NCI-H1930 (cell line): ENCODE measurements around the gene LPGAT1.

Source experiments
- DNase-seq, 2 experiments: peaks; one replicate each; lab custom pipeline; 2025; lab: John Stamatoyannopoulos, UW

Gene LPGAT1

GRCh38 chr1:211828584-211829342 lies 1.8 kb downstream of the LPGAT1 start:
- DNase-seq: no peak

DNA sequence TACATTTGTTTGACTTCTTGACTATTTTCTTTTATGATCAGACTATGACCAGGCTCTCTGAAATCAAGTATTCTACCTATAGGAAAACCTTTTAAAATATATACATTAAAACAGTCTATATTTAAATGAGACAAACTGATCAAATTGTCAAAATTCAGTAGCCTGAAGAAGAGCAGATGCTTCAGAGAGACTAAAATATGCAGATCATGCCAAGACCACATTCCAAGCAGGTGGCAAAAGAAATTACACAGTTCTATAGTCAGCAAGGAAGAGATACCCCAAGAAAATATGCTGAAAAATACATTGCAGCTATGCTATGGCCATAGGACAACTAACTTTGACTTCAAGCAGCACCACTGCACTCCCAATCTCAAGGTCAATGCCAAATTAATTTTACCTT lies 3.5 kb downstream of the LPGAT1 start:
- no peak for DNase-seq

- no peak for DNase-seq
Measured at GRCh38 chr1:211825980-211826379, 4.6 kb downstream of the LPGAT1 start.

GRCh38 chr1:211822677-211823407 lies 7.7 kb downstream of the LPGAT1 start:
- DNase-seq: no peak

DNA sequence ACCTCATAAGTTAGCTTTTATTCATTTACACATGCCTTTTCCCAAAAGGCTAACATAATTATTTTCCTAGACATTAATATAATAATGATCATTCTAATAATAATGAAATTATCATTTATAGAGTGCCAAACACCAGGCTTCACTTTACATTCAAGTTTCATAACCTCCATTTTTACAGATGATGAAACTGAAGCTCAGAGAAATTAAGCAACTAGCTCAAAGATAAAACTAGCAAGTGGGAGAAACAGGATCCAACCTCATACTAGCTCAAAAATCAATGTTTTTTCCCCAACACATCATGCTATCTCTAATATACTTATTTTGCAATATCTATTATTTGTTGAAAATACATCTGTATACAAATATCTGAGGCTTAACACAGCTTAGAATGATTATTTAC lies 14.0 kb downstream of the LPGAT1 start:
- DNase-seq: no peak

DNA sequence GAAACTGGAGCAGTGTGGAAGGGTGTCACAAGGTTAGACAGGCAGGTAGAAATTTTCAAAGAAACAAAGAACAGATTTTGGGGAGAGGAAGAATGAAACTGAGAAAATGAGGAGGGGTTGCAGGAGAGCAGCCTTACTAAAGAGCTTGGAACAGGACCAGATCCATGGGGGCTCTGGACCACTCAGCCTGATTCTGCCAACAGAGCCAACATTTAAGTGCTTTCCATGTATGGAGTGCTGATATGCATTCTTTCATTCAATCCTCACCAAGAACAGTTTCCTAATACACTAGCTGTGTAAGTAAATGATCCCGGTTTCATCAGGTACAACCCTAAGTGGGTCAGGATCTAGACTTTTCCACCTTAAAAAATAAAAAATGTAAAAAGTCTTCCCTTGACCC lies 16.2 kb downstream of the LPGAT1 start:
- DNase-seq: no peak

DNA sequence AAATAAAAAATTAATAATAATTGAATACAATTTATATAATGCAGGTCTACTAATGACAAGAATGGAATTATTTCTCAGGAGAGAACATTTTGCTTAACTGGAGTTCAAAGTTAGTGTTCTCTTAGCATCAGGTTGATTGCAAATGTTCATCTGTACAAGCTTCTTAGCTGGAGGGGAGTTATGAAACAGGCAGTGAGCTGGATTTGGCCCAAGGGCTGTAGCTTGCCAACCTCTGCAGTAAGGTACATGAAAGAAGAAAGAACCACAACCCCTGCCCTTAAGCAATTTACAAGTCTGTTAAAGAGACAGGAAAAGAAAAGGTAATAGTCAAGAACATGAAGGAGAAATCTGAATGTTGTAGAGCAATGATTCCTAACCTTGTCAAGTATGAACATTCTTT lies 17.0 kb downstream of the LPGAT1 start:
- no peak for DNase-seq

DNA sequence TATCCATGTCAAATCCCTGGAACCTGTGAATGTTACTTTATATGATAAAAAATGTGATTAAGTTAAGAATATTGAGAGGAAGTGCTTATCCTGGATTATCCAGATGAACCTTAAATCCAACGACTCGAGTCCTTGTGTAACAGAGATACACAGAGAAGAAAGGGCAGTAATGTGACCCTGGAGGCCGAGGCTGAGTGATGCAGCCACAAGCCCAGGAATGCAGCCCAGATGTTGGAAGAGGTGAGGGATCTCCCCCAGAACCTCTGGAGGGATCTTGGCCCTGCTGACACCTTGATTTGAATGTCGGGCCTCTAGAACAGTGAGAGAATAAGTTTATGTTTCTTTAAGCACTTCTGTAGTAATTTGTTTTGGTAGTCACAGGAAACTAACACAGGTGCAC lies 18.0 kb downstream of the LPGAT1 start:
- no peak for DNase-seq

DNA sequence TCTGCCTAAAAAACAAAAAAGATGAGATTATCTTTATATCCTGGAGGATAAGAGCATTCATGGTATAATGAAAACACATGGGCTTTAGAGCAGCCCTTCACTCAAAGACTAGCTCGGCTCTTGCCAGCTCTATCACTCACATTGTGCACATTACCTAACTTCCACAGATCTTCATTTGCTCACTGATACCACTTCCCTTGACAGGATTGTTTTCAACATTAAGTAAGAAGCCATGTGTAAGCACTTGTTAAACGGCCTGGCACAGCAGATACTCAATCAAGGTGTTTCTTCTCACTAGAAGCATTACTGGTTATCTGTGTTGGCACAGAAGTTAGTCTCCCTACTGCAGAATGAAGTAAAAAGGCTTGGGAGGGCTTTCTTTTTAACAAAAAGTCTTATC lies 18.7 kb downstream of the LPGAT1 start:
- DNase-seq: no peak

DNA sequence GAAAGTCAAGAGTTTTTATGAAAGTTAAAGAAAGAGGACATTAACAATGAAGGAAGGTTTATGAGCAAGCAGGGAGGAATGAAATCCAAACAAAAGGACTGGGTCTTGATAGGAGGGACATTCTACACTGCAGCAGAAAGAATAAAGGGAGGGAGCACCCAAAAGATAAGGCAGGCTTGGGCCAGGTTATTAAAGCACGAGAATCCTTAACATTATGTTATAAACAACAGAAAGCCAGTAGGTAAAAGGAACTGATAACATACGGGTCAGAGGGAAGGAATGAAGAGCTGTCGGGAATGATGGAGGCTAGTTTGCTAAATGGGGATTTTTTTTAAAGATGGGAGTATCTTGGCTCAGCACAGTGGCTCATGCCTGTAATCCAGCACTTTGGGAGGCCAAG lies 19.4 kb downstream of the LPGAT1 start:
- no peak for DNase-seq

- no peak for DNase-seq
Measured at GRCh38 chr1:211808475-211808874, 22.1 kb downstream of the LPGAT1 start.

GRCh38 chr1:211804915-211805314 lies 25.6 kb downstream of the LPGAT1 start:
- no peak for DNase-seq

- no peak for DNase-seq
Measured at GRCh38 chr1:211800925-211801607, 29.5 kb downstream of the LPGAT1 start.

DNA sequence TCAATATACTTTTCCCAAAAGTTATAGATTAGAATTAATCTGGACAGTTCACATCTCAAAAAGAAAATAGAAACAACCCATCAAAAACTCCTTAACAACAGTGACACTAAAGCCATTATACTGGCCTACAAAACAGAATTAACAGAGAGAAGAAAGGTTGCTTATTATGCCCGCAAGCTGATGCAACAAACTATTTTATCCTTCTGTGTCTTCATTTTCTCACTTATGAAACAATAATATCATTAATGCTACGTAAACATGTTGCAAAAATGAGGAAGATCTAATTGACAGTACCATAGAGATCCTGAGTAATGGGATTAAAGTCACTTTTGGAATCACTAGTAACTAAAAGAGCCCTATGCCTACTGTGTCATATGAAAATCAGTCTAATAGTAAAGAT lies 32.6 kb downstream of the LPGAT1 start:
- DNase-seq: no peak

DNA sequence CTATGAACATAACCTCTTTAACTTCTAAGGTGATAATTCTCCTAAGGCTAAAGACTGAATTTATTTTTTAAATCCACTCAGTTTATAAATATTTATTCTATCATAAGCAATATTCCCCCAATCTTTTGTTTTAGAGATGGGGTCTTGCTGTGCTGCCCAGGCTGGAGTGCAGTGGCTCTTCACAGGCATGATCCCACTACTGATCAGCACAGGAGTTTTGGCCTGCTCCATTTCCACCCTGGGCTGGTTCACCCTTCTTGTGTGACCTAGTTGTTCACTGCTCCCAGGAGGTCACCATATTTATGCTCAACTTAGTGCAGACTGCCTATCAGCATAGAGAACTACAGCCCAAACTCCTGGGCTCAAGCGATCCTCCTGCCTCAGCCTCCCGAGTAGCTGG lies 38.6 kb downstream of the LPGAT1 start:
- no peak for DNase-seq

- no peak for DNase-seq
Measured at GRCh38 chr1:211789641-211790464, 40.7 kb downstream of the LPGAT1 start.

GRCh38 chr1:211788626-211789025 lies 41.9 kb downstream of the LPGAT1 start:
- DNase-seq: no peak

- no peak for DNase-seq
Measured at GRCh38 chr1:211783897-211784296, 46.7 kb downstream of the LPGAT1 start.

- DNase-seq: no peak
Measured at GRCh38 chr1:211783266-211783665, 47.3 kb downstream of the LPGAT1 start.

DNA sequence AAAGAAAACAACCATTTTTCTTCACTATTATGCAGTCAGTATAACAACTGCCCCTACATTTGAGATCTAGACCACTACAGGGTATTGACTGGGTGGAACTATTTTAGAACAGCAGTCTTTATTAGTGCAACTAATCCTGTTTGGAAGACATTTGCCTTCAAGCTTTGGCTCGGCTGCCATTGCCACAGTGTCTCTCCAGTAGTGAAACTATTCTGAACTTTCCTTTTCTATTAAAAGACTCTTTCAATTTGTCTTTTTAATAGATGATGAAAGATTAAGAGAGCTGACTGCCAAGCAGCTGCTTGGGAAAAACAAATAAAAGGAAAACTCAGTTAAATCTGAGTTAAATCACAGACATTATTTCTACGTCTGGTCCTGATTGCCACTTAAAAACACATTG lies 49.3 kb downstream of the LPGAT1 start:
- no peak for DNase-seq

DNA sequence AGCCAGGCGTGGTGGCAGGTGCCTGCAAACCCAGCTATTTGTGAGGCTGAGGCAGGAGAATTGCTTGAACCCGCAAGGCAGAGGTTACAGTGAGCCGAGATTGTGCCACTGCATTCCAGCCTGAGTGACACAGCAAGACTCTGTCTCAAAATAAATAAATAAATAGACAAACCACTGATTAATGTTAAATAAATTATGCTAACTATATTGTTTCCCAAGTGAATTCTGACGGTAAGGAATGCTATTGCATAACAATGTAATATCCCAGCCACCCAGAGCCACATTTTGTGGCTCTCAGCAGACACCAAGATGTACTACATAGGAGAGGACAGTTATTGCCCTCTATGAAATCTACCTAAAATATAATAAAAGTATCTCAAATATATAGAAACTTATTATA lies 55.4 kb downstream of the LPGAT1 start:
- no peak for DNase-seq

- no peak for DNase-seq
Measured at GRCh38 chr1:211764701-211765100, 65.9 kb downstream of the LPGAT1 start.
